Neutrophil (primary cell): Measurements from ENCODE around the gene OR10H2.

Experiments used
- H3K27ac ChIP-seq: fragments of 200-600 bp; sonication (generic); 2 replicates; pipeline ENCODE4 v1.5.1; 2016; ENCODE audit warnings: mild to moderate bottlenecking, moderate library complexity
- H3K27me3 ChIP-seq: fragments of 200-600 bp; sonication (generic); 2 replicates; pipeline ENCODE4 v1.6.0; 2016; ENCODE audit warnings: mild to moderate bottlenecking
- H3K36me3 ChIP-seq: fragments of 200-600 bp; sonication (generic); 2 replicates; pipeline ENCODE4 v1.5.1; 2017
- H3K4me1 ChIP-seq, 2 experiments: fragments of 200-600 bp in 1 of 2; sonication (generic) in 1 of 2; 1 replicate in 1 of 2; 2 replicates in 1 of 2; pipeline versions ENCODE4 v1.5.1 to v1.6.1; 2013 to 2016; ENCODE audit warnings: low read depth in 1 of 2, low read length in 1 of 2, mild to moderate bottlenecking in 1 of 2, moderate library complexity in 1 of 2; ENCODE audit not compliant: control insufficient read depth in 1 of 2, insufficient read depth in 1 of 2
- H3K4me3 ChIP-seq, 2 experiments: fragments of 200-600 bp in 1 of 2; sonication (generic) in 1 of 2; 1 replicate in 1 of 2; 2 replicates in 1 of 2; pipeline ENCODE4 v1.5.1; 2013 to 2016; ENCODE audit warnings: low read depth in 1 of 2, low read length in 1 of 2, mild to moderate bottlenecking in 1 of 2, moderate library complexity in 1 of 2
- H3K9me3 ChIP-seq: fragments of 200-600 bp; sonication (generic); 2 replicates; pipeline ENCODE4 v1.5.1; 2016
- TF ChIP-seq, protein P1 (sequence below): fragments of 200-600 bp; sonication (generic); IDR thresholded peaks from 2 replicates; pipeline ENCODE4 v1.5.1; 2016; ENCODE audit warnings: antibody characterized with exemption

The OR10H2 gene

DNA sequence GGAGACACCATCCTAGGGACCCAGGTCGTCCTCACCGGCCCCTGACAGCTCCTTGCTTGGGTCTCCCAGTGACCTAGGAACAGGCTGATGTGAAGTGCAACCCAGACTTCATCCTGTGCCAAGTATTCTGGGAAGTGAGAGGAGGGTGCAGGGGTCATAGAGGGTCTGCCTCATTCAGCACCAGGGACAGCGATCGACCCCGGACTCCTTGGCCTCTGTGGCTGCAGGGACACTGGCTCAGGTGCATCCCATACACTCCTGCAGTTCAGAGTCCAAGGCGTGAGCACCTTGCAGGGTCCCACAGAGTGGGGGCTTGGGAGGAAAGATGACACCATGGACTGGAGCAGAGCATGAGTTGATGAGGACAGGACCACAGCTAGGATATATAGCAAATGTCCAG, 10.0 kb upstream of the OR10H2 start:
- Histone ChIP-seq H3K27me3 (peaks cover 85% of the 10 kb centered on the region), H3K27ac (no peak overlapping the region), H3K36me3 (no peaks in the 10 kb centered on the region), H3K4me3 (no peak overlapping the region), H3K9me3 (no peaks in the 10 kb centered on the region), H3K4me1 (no peaks in the 10 kb centered on the region)
- TF ChIP-seq, protein P1, sequence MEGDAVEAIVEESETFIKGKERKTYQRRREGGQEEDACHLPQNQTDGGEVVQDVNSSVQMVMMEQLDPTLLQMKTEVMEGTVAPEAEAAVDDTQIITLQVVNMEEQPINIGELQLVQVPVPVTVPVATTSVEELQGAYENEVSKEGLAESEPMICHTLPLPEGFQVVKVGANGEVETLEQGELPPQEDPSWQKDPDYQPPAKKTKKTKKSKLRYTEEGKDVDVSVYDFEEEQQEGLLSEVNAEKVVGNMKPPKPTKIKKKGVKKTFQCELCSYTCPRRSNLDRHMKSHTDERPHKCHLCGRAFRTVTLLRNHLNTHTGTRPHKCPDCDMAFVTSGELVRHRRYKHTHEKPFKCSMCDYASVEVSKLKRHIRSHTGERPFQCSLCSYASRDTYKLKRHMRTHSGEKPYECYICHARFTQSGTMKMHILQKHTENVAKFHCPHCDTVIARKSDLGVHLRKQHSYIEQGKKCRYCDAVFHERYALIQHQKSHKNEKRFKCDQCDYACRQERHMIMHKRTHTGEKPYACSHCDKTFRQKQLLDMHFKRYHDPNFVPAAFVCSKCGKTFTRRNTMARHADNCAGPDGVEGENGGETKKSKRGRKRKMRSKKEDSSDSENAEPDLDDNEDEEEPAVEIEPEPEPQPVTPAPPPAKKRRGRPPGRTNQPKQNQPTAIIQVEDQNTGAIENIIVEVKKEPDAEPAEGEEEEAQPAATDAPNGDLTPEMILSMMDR, result no peak

DNA sequence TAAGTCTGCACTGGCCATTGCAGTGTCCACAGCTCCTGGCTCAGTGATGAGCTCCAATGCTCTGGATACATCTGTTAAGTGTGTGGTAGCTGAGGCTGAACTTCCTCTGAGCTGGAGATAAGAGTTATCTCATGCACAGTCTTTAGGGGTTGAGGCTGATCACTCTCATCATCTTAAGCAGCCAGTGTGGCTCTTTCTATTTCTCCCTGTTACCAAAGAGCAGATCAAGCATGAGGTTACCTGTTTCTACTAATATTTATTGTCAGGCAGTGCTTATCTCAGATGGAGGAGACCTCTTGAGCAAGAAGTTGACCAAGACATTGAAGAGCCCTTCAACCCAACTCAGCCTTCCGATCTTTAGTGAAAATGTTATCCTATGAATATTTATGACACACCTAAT, 6.6 kb upstream of the OR10H2 start:
- H3K27me3 ChIP-seq, result peaks cover 99% of the 10 kb centered on the region
- no peak overlapping the region for H3K27ac ChIP-seq
- H3K9me3 ChIP-seq, result no peaks in the 10 kb centered on the region
- TF ChIP-seq, protein P1, result no peak
- no peak overlapping the region for H3K4me3 ChIP-seq
- no peaks in the 10 kb centered on the region for H3K4me1 ChIP-seq
- no peaks in the 10 kb centered on the region for H3K36me3 ChIP-seq

DNA sequence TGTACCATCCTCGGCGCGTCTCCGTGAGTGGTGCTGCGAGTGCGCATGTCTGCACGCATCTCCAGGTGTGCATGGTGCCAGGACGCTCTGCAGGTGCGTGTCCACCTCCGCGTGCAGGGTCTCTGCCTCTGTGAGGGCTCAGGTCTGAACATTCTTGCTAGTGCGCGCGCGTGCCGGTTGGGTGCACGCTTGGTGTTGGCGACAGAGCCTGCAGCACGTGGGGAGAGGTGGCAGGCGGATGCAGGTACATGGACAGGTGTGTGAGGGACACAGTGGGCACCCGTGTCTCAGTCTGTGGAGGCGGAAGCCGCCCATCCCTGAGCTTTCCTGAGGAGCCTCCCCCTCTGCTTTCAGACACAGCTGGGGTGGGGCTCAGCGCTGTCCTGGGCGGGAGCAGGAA, 4.9 kb upstream of the OR10H2 start:
- no peaks in the 10 kb centered on the region for H3K36me3 ChIP-seq
- peaks cover 98% of the 10 kb centered on the region for H3K27me3 ChIP-seq

DNA sequence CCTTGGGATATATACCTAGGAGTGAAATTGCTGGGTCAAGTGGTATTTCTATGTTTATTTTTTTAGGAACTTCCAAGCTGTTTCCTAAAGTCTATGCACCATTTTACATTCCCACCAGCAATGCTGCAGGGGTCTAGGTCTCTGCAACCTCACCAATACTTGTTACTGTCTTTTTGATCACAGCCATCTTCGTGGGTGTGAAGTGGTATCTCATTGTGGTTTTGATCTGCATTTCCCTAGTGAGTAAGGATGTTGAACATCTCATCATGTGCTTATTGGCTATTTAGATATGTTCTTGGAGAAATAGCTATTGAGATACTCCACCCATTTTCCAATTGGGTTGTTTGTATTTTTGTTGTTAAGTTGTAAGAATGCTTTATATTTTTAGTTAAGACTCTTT, 2.7 kb downstream of the OR10H2 start:
- TF ChIP-seq, protein P1, result no peak
- H3K27me3 ChIP-seq, result peaks cover 48% of the 10 kb centered on the region
- H3K4me3 ChIP-seq, result no peak overlapping the region
- no peaks in the 10 kb centered on the region for H3K9me3 ChIP-seq
- H3K27ac ChIP-seq, result no peak overlapping the region
- no peaks in the 10 kb centered on the region for H3K4me1 ChIP-seq
- H3K36me3 ChIP-seq, result no peaks in the 10 kb centered on the region

More for the DNA sequence above, 4.9 kb upstream of the OR10H2 start:
- Histone ChIP-seq H3K4me1 (no peaks in the 10 kb centered on the region), H3K27ac (no peak overlapping the region), H3K4me3 (no peak overlapping the region), H3K9me3 (no peaks in the 10 kb centered on the region)
- TF ChIP-seq, protein P1, result no peak

DNA sequence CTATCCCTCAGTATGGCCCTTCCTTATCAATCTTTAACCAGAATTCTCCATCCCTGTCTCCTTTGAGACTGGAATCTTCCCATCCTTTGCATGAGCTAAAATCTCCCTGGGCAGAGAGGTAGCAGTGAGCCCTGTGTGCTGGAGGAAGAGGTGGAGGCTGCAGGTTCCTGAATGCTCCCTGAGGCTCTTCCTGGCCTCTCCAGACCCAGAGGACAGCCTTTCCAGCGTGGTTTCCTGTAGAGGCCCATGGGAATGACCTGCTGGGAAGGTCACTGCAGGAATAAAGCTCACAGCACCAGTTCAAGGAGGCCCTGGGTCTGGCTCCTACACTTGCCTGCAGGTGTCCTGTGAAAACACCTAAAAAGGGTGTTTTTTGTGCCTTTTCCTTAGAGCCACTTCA, 4.6 kb downstream of the OR10H2 start:
- no peaks in the 10 kb centered on the region for H3K36me3 ChIP-seq
- H3K4me1 ChIP-seq, result no peaks in the 10 kb centered on the region
- TF ChIP-seq, protein P1, result no peak
- H3K4me3 ChIP-seq, result no peak overlapping the region
- no peak overlapping the region for H3K27ac ChIP-seq
- peaks cover 37% of the 10 kb centered on the region for H3K27me3 ChIP-seq
- H3K9me3 ChIP-seq, result no peaks in the 10 kb centered on the region

DNA sequence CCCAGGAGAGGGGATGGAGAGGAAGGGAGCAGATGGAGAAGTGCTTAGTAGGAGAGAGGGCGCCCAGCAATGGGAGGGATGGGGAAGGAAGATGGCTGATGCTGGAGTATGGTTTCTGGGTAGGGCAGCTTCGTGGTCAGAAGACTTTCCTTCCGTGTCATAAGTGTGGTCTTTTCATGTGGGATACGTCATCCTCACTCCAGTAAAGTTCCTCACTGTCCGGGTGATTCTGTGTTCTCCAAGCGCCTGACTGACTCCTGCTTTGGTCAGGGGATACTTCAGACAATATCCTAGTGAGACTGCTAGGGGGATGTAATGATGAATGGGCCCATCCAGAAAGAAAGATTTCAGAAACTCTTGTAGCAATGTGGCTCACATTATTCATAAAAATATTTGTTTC, 6.1 kb downstream of the OR10H2 start:
- Histone ChIP-seq H3K9me3 (no peaks in the 10 kb centered on the region), H3K27ac (no peak overlapping the region), H3K36me3 (no peaks in the 10 kb centered on the region), H3K4me3 (no peak overlapping the region), H3K27me3 (peaks cover 33% of the 10 kb centered on the region), H3K4me1 (no peaks in the 10 kb centered on the region)
- TF ChIP-seq, protein P1, result no peak
